ELR (cell line): Measurements from ENCODE around the gene SOD3.

Experiments
- DNase-seq: peaks from one replicate; pipeline ENCODE4 v3.0.0-alpha.2; 2015; ENCODE audit warnings: low read depth

The SOD3 gene

GRCh38 chr4:24801136-24801855 lies 5.9 kb downstream of the SOD3 start:
- no peak for DNase-seq

- no peak for DNase-seq
Observed at GRCh38 chr4:24802648-24803047, 7.3 kb downstream of the SOD3 start.

- no peak for DNase-seq
Observed at GRCh38 chr4:24805067-24805466, 9.7 kb downstream of the SOD3 start.

GRCh38 chr4:24805566-24805965 lies 10.2 kb downstream of the SOD3 start:
- DNase-seq, result no peak

GRCh38 chr4:24806206-24806990 lies 11.0 kb downstream of the SOD3 start:
- DNase-seq, result no peak

- DNase-seq, result no peak
Observed at GRCh38 chr4:24807611-24808010, 12.2 kb downstream of the SOD3 start.

GRCh38 chr4:24808261-24808660 lies 12.9 kb downstream of the SOD3 start:
- DNase-seq, result no peak

- DNase-seq, result no peak
Observed at GRCh38 chr4:24808955-24809354, 13.6 kb downstream of the SOD3 start.

- DNase-seq, result peak; percentile 15
Observed at GRCh38 chr4:24809376-24809775, 14.0 kb downstream of the SOD3 start.

GRCh38 chr4:24809815-24810405 lies 14.5 kb downstream of the SOD3 start:
- peak; percentile 39 for DNase-seq

- no peak for DNase-seq
Observed at GRCh38 chr4:24810871-24811631, 15.7 kb downstream of the SOD3 start.

GRCh38 chr4:24813732-24814131 lies 18.4 kb downstream of the SOD3 start:
- DNase-seq, result no peak

- no peak for DNase-seq
Observed at GRCh38 chr4:24816797-24817196, 21.4 kb downstream of the SOD3 start.

- no peak for DNase-seq
Observed at GRCh38 chr4:24820541-24820940, 25.2 kb downstream of the SOD3 start.

GRCh38 chr4:24824720-24825119 lies 29.3 kb downstream of the SOD3 start:
- no peak for DNase-seq

- no peak for DNase-seq
Observed at GRCh38 chr4:24831637-24832036, 36.3 kb downstream of the SOD3 start.

GRCh38 chr4:24835696-24836095 lies 40.3 kb downstream of the SOD3 start:
- no peak for DNase-seq

GRCh38 chr4:24836661-24837242 lies 41.4 kb downstream of the SOD3 start:
- no peak for DNase-seq

GRCh38 chr4:24837336-24837735 lies 42.0 kb downstream of the SOD3 start:
- DNase-seq, result no peak

GRCh38 chr4:24837781-24838180 lies 42.4 kb downstream of the SOD3 start:
- DNase-seq, result no peak

GRCh38 chr4:24840362-24840761 lies 45.0 kb downstream of the SOD3 start:
- DNase-seq, result no peak
